Measurements from ENCODE around the gene AKAP13.
"Not testable (repeated sequence)": the region's sequence is repeated elsewhere in the genome, so short reads cannot be mapped to it uniquely, and the experiment has no call there.

The AKAP13 gene

GRCh38 chr15:85350395-85350794, 30.0 kb upstream of the AKAP13 start:
- DNase-seq = no peak

- not testable (repeated sequence) for DNase-seq
Observed at GRCh38 chr15:85351501-85351900, 28.9 kb upstream of the AKAP13 start.

GRCh38 chr15:85351965-85352364, 28.4 kb upstream of the AKAP13 start:
- no peak for DNase-seq

GRCh38 chr15:85353516-85353915, 26.9 kb upstream of the AKAP13 start:
- DNase-seq = no peak

DNA sequence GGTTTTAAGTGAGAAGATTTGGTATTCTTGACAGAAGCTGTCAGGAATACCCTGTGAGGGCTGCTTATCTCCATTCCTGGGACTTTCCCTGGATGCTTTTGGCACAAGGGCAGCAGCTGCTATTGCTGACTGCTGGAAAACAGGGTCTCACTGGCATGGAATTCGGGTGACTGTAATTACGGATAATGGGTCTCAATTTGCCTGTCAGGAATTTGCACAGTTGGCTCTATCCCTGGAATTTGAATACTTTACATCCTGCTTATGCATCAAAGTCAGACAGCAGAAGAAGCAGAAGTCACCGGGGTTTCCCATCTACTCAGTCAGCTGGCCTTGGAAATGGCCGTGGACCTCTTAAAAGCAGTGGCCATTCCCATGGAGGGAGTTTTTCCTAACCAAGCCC, 25.9 kb upstream of the AKAP13 start:
- no peak for DNase-seq

DNA sequence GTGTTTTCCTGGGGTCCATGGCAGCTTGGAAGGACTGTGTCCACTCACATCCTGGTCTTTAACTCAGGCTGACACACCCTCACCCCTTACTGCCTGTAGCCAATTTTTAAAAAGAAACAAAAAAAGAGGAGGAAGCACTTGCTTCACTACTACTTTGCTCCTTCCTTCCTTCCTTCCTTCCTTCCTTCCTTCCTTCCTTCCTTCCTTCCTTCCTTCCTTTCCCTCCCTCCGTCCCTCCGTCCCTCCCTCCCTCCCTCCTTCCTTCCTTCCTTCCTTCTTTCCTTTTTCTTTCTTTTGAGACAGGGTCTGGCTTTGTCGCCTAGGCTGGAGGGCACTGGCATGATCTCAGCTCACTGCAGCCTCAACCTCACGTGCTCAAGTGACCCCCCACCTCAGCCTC, 25.5 kb upstream of the AKAP13 start:
- no peak for DNase-seq

GRCh38 chr15:85356276-85356675, 24.1 kb upstream of the AKAP13 start:
- no peak for DNase-seq

DNA sequence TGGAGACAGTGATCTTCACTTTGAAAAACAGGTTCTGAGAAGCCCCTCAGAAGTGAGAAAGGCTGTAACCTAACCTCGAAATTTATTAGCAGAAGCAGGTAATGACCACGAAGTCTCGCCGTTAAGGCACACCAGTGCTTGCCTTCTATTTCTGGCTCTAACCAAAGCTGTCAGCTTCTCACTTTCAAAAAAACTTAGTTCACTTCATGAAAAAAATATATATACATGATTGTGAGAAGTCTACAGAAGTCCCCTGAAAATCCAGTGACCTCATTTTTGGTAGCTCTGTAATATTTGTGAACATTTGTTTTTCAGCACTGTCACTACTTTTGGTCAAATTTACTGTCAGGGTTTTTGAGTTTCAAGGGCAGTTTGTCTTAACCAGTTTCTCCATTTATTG, 19.1 kb upstream of the AKAP13 start:
- DNase-seq = no peak

- no peak for DNase-seq
Observed at GRCh38 chr15:85362436-85363081, 17.8 kb upstream of the AKAP13 start.

DNA sequence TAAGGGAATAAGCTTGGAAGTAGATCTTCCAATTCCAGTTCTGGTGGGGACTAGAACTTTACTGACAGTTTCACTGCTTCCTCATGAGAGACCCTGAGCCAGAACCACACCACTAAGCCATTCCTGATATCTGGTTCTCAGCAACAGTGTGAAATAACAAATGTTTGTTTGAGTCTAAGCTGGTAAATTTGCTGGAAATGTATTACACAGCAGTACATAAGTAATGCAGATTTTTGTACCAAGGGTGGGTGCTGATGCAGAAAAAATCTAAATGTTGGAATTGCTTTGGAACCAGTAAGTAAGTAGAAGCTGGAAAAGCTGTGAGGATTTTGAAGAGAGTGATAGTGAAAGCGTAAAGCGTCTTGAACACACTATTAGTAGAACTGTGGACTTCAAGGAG, 14.4 kb upstream of the AKAP13 start:
- no peak for DNase-seq

DNA sequence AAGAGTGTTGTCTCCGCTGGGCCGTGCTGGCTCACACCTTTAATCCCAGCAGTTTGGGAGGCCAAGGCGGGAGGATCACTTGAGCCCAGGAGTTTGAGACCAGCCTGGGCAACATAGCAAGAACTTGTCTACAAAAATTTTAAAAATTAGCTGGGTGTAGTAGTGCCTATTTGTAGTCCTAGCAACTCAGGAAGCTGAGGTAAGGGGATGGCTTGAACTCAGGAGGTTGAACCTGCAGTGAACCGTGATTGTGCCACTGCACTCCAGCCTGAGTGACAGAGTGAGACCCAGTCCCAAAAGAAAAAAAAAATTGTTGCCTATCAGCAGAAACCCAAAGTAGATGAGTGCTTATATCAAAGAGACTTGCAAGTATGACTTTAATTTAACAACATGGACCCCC, 12.7 kb upstream of the AKAP13 start:
- no peak for DNase-seq

DNA sequence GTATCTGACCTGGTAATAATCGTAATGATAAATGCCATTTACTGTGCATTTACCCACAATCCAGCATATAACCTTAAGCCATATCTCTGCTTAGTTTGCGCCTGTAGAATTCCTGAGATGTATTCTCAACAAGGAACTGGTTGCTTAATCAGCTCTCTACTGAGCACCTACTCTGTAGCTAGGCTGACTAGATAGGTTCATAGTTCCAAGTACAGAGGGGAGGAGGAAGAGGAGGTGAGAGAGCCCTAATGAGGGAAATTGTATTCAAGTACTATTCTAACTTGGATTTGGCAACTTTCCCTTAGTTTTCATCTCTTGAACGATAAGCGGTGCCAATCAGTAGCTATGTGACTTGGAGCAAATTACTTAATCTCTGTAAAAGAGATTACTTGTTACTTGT, 5.6 kb upstream of the AKAP13 start:
- DNase-seq = no peak

GRCh38 chr15:85377269-85377668, 3.1 kb upstream of the AKAP13 start:
- DNase-seq = no peak

- DNase-seq = no peak
Observed at GRCh38 chr15:85377986-85378385, 2.4 kb upstream of the AKAP13 start.

DNA sequence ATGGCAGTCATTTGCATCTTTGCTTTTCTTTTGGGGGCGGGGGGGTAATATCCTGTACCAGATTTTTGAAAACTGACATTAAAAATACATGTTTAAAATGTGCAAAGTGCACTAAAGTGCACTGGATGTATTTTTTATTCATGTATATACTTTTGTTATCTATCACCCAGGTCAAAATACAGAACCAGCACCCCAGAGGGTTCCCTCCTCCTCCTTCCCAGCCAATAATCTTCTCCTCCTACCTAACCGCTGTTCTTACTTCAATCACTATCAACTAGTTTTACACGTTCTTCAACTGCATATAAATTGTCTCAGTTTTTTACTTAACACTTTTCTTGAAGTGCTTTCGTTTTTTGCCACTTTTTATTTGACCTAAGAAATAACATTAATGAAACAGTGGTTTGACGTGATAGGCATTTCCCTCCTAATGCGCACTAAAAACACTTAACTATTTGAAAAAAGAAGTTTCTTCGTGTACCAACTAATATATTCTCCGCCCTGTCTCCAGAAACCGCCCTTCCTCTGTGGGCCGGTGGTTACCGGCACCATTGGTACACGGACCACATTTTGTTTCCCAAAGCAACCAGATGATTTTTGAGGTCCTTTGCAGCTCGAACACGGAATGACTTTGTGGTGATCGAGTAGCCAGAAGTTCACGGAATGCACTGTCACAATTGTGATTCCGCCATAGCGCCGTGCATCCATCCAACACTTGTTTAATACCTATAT, 836 bp upstream of the AKAP13 start:
- peak; percentile 38 for DNase-seq

DNA sequence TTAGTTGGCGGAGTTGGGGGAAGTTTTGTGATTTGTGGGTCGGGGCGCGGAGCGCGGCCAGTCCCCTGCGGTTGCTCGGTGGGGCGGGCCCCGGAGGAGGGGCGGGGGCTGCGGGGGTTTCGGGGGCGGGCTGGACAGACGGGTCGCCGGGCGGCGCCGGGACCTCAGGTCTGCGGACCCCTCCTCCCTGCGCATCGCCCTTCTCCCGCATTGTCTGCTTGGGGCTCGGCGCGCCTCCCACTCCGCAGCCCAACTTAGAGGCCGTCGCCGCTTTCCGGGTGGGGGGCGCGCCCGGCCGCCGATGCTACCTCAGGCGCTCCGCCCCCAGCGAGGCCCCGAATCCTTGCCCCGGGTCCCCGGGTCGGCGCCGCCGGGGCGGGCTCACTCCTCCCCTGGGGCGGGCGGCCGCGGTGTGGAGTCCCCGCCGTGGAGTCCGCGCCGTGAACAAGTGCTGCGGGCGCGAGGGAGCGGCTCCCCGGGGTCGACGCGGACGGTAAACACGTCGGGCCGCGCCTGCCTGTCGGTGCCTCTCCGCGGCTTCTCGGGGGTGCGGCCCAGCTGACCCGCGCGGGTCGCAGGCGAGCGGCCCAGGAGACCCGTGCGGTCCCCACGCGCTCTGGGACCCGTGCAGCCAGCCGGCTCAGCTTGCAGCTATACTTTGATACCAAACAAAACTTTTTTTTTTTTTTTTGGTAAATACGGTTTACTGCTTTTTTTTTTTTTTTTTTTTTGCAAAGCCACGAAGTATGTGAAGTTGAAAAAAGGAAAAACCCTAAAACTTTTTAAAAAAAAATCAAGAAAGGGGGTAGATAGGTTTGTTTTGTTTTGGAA, 624 bp downstream of the AKAP13 start:
- peak; percentile 48 for DNase-seq

GRCh38 chr15:85381850-85382751, 1.7 kb downstream of the AKAP13 start:
- no peak for DNase-seq

GRCh38 chr15:85382942-85383341, 2.5 kb downstream of the AKAP13 start:
- DNase-seq = no peak

- DNase-seq = no peak
Observed at GRCh38 chr15:85383470-85384148, 3.2 kb downstream of the AKAP13 start.

- no peak for DNase-seq
Observed at GRCh38 chr15:85386261-85386660, 5.9 kb downstream of the AKAP13 start.

GRCh38 chr15:85388566-85389305, 8.3 kb downstream of the AKAP13 start:
- no peak for DNase-seq

- DNase-seq = no peak
Observed at GRCh38 chr15:85389306-85389650, 8.9 kb downstream of the AKAP13 start.

Measured in activated CD4-positive, alpha-beta T cell treated with anti-CD3 and anti-CD28 coated beads, Interleukin-2, amount 50 U/mL, for 1 hour (primary cell).